ENCODE measurements around the gene LCN12.

LCN12 gene

GRCh38 chr9:136945333-136946227 lies 6.5 kb upstream of the LCN12 start:
- DNase-seq = no peak

- DNase-seq = no peak
These were observed 5.6 kb upstream of the LCN12 start for GRCh38 chr9:136946228-136947027.

GRCh38 chr9:136947028-136947891 lies 4.8 kb upstream of the LCN12 start:
- no peak for DNase-seq

GRCh38 chr9:136947955-136948510 lies 4.0 kb upstream of the LCN12 start:
- no peak for DNase-seq

GRCh38 chr9:136949239-136949816 lies 2.7 kb upstream of the LCN12 start:
- no peak for DNase-seq

GRCh38 chr9:136949817-136950655 lies 2.0 kb upstream of the LCN12 start:
- DNase-seq = peak; percentile 73 to 94

- DNase-seq = no peak
These were observed 1.3 kb upstream of the LCN12 start for GRCh38 chr9:136950656-136951276.

GRCh38 chr9:136952321-136952850 lies 313 bp downstream of the LCN12 start:
- no peak for DNase-seq

GRCh38 chr9:136952876-136953770 lies 1.1 kb downstream of the LCN12 start:
- DNase-seq = no peak

GRCh38 chr9:136953771-136954269 lies 1.7 kb downstream of the LCN12 start:
- DNase-seq = no peak

- no peak for DNase-seq
These were observed 2.4 kb downstream of the LCN12 start for GRCh38 chr9:136954270-136955083.

GRCh38 chr9:136955202-136955942 lies 3.3 kb downstream of the LCN12 start:
- no peak for DNase-seq

GRCh38 chr9:136955943-136956335 lies 3.9 kb downstream of the LCN12 start:
- DNase-seq = no peak

- DNase-seq = no peak
These were observed 4.5 kb downstream of the LCN12 start for GRCh38 chr9:136956604-136957003.

- no peak for DNase-seq
These were observed 5.4 kb downstream of the LCN12 start for GRCh38 chr9:136957461-136957860.

GRCh38 chr9:136957901-136958300 lies 5.8 kb downstream of the LCN12 start:
- DNase-seq = no peak

- no peak for DNase-seq
These were observed 6.4 kb downstream of the LCN12 start for GRCh38 chr9:136958473-136958872.
